SK-N-SH (cell line): ENCODE data around the gene CDIP1. TPM values are rescaled to one million over a fixed set of nuclear protein-coding genes. Genes with fewer than 3 reads are reported as not detected.

Source experiments
- CTCF ChIA-PET: fragments of 300-600, 350-600 bp; formaldehyde crosslinking; extraction: SDS; loops from one replicate; lab custom pipeline; 2021; lab: Yijun Ruan, JAX
- POLR2A ChIA-PET: fragments of 350-600 bp; sonication (Branson Sonifier 250); formaldehyde crosslinking; extraction: SDS; loops from one replicate; lab custom pipeline; 2020; ENCODE audit warnings: antibody characterized with exemption, inconsistent platforms; lab: Yijun Ruan, JAX
- DNase-seq: peaks from one replicate; pipeline ENCODE4 v3.0.0; 2012
- H2AFZ ChIP-seq: fragments of 200-600 bp; sonication (generic); 2 replicates; pipeline ENCODE4 v1.8.1; 2016; ENCODE audit warnings: antibody characterized with exemption, mild to moderate bottlenecking, low read depth
- H3F3A ChIP-seq: fragments of 200-600 bp; sonication (generic); replicated peaks from 2 replicates; pipeline ENCODE3; 2016; ENCODE audit warnings: antibody characterized with exemption, mild to moderate bottlenecking; ENCODE audit not compliant: insufficient read depth
- H3K27ac ChIP-seq, 2 experiments: fragments of 200-500 bp in 1 of 2; fragments of 200-600 bp in 1 of 2; sonication (Bioruptor generic) in 1 of 2; sonication (generic), shearing (Covaris generic) in 1 of 2; 2 replicates each; pipeline versions ENCODE4 v1.5.1 to v1.6.1; 2014 to 2016; ENCODE audit warnings: low read depth in 2 of 2, inconsistent platforms in 1 of 2, low read length in 1 of 2, mild to moderate bottlenecking in 1 of 2, mixed read lengths in 1 of 2
- H3K27me3 ChIP-seq: fragments of 200-600 bp; sonication (generic), shearing (Covaris generic); 2 replicates; pipeline ENCODE4 v1.6.1; 2016; ENCODE audit warnings: mixed run types; ENCODE audit not compliant: insufficient read depth
- H3K36me3 ChIP-seq, 2 experiments: fragments of 200-500 bp in 1 of 2; fragments of 200-600 bp in 1 of 2; sonication (Bioruptor generic) in 1 of 2; sonication (generic) in 1 of 2; replicated peaks in 1 of 2; 2 replicates each; pipeline versions ENCODE3 to v1.5.1; 2014 to 2016; ENCODE audit warnings: low read length in 1 of 2, mild to moderate bottlenecking in 1 of 2; ENCODE audit not compliant: insufficient read depth in 2 of 2, control insufficient read depth in 1 of 2
- H3K4me1 ChIP-seq, 2 experiments: fragments of 200-500 bp in 1 of 2; fragments of 200-600 bp in 1 of 2; sonication (Bioruptor generic) in 1 of 2; sonication (generic), shearing (Covaris generic) in 1 of 2; 2 replicates each; pipeline versions ENCODE4 v1.5.1 to v1.6.1; 2014 to 2016; ENCODE audit warnings: low read depth in 1 of 2, low read length in 1 of 2, mixed run types in 1 of 2; ENCODE audit not compliant: insufficient read depth in 2 of 2, control insufficient read depth in 1 of 2
- H3K4me2 ChIP-seq: fragments of 200-600 bp; sonication (generic), shearing (Covaris generic); 2 replicates; pipeline ENCODE4 v1.6.1; 2017; ENCODE audit warnings: mixed run types
- H3K4me3 ChIP-seq, 2 experiments: fragments of 200-500 bp in 1 of 2; fragments of 200-600 bp in 1 of 2; sonication (Bioruptor generic) in 1 of 2; sonication (generic), shearing (Covaris generic) in 1 of 2; 2 replicates each; pipeline versions ENCODE4 v1.5.1 to v1.8.1; 2014 to 2016; ENCODE audit warnings: low read depth in 2 of 2, inconsistent platforms in 1 of 2, low read length in 1 of 2, mild to moderate bottlenecking in 1 of 2, mixed read lengths in 1 of 2, moderate library complexity in 1 of 2
- H3K79me2 ChIP-seq: fragments of 200-600 bp; sonication (generic); 2 replicates; pipeline ENCODE4 v1.8.1; 2017; ENCODE audit warnings: mild to moderate bottlenecking; ENCODE audit not compliant: insufficient read depth
- H3K9ac ChIP-seq: fragments of 200-600 bp; sonication (generic); 2 replicates; pipeline ENCODE4 v1.6.1; 2017; ENCODE audit warnings: mixed run types
- H3K9me2 ChIP-seq: fragments of 200-600 bp; sonication (generic); 2 replicates; pipeline ENCODE4 v1.6.1; 2017; ENCODE audit warnings: mixed run types
- H3K9me3 ChIP-seq: fragments of 200-600 bp; sonication (generic); 2 replicates; pipeline ENCODE4 v1.6.1; 2017; ENCODE audit warnings: mixed run types, mild to moderate bottlenecking, moderate library complexity
- H4K20me1 ChIP-seq: fragments of 200-600 bp; sonication (generic); 2 replicates; pipeline ENCODE4 v1.6.1; 2017; ENCODE audit warnings: mild to moderate bottlenecking, mixed run types; ENCODE audit not compliant: insufficient read depth
- EP300 ChIP-seq, 2 experiments: IDR thresholded peaks; 2 replicates each; pipeline versions ENCODE4 v1.4.0 to v1.6.1; 2012; ENCODE audit warnings: borderline replicate concordance in 1 of 2, low read depth in 1 of 2, low read length in 1 of 2
- FOSL2 ChIP-seq: IDR thresholded peaks from 2 replicates; pipeline ENCODE4 v1.4.0; 2012; ENCODE audit warnings: low read depth, mild to moderate bottlenecking, moderate library complexity, borderline replicate concordance
- FOXJ3 ChIP-seq: sonication (generic); formaldehyde crosslinking; IDR thresholded peaks from 2 replicates; pipeline ENCODE4 v1.5.1; 2020; ENCODE audit warnings: mild to moderate bottlenecking, missing genetic modification reagents
- FOXM1 ChIP-seq: IDR thresholded peaks from 2 replicates; pipeline ENCODE4 v1.4.0; 2012; ENCODE audit warnings: low read depth, mild to moderate bottlenecking
- GABPA ChIP-seq: IDR thresholded peaks from 2 replicates; pipeline ENCODE4 v1.4.0; 2012; ENCODE audit warnings: low read depth, mild to moderate bottlenecking
- GATA2 ChIP-seq: sonication (generic); formaldehyde crosslinking; IDR thresholded peaks from 2 replicates; pipeline ENCODE4 v1.5.0; 2020; ENCODE audit warnings: mild to moderate bottlenecking, missing genetic modification reagents
- IRF3 ChIP-seq: fragments of 150-350 bp; IDR thresholded peaks from 2 replicates; pipeline ENCODE4 v1.6.1; 2016; ENCODE audit warnings: mild to moderate bottlenecking, low read depth, low read length
- MEF2A ChIP-seq: IDR thresholded peaks from 2 replicates; pipeline ENCODE4 v1.4.0; 2012; ENCODE audit warnings: low read depth, borderline replicate concordance
- MXI1 ChIP-seq: IDR thresholded peaks from 2 replicates; pipeline ENCODE4 v1.6.1; 2012; ENCODE audit warnings: mild to moderate bottlenecking, low read depth, low read length, improper control_type of control experiment
- NFIC ChIP-seq: IDR thresholded peaks from 2 replicates; pipeline ENCODE4 v1.4.0; 2012; ENCODE audit warnings: borderline replicate concordance
- NRF1 ChIP-seq: IDR thresholded peaks from 2 replicates; pipeline ENCODE4 v1.6.1; 2012; ENCODE audit warnings: low read depth, mild to moderate bottlenecking, low read length
- PBX3 ChIP-seq: IDR thresholded peaks from 2 replicates; pipeline ENCODE4; 2012
- POLR2AphosphoS5 ChIP-seq: IDR thresholded peaks from 2 replicates; pipeline ENCODE4 v1.6.1; 2012; ENCODE audit warnings: low read depth, low read length
- RAD21 ChIP-seq: IDR thresholded peaks from 2 replicates; pipeline ENCODE4 v1.6.1; 2012; ENCODE audit warnings: mild to moderate bottlenecking, low read length
- RXRA ChIP-seq: IDR thresholded peaks from 2 replicates; pipeline ENCODE4 v1.4.0; 2012; ENCODE audit warnings: low read depth, mild to moderate bottlenecking, borderline replicate concordance
- SIN3A ChIP-seq: IDR thresholded peaks from 2 replicates; pipeline ENCODE4 v1.6.1; 2012; ENCODE audit warnings: low read depth, mild to moderate bottlenecking, low read length, moderate library complexity, borderline replicate concordance
- TAF1 ChIP-seq: IDR thresholded peaks from 2 replicates; pipeline ENCODE4 v1.6.1; 2012; ENCODE audit warnings: low read depth, mild to moderate bottlenecking, low read length, moderate library complexity, borderline replicate concordance
- USF1 ChIP-seq: IDR thresholded peaks from 2 replicates; pipeline ENCODE4 v1.4.0; 2012; ENCODE audit warnings: low read depth, borderline replicate concordance
- USF2 ChIP-seq: fragments of 150-350 bp; IDR thresholded peaks from 2 replicates; pipeline ENCODE4 v1.6.1; 2017; ENCODE audit warnings: antibody characterized with exemption, low read length, low read depth, borderline replicate concordance
- YY1 ChIP-seq: IDR thresholded peaks from 2 replicates; pipeline ENCODE4 v1.4.0; 2012; ENCODE audit warnings: low read depth, mild to moderate bottlenecking
- ZBTB33 ChIP-seq: IDR thresholded peaks from 2 replicates; pipeline ENCODE4 v1.4.0; 2012; ENCODE audit warnings: low read depth, borderline replicate concordance
- WGBS: methylation state at CpG from one replicate; pipeline ENCODE4 v1.1.6; 2017; ENCODE audit warnings: low lambda C conversion rate; 5-methylcytosine and 5-hydroxymethylcytosine counted together
- polyA plus RNA-seq, 3 experiments: library from polyadenylated mRNA; depleted of rRNA; stranded (reverse); fragments of >200 nt; gene quantifications; 2 replicates each; pipeline ENCODE4 v1.2.3, GENCODE V29; 2012

Gene CDIP1
- polyA plus RNA-seq, 1 of the 3 experiments (the other 2 are of a cell fraction), result 30.2 TPM

- TF ChIP-seq SIN3A, result no peak
- no peak for TF ChIP-seq RXRA
- no peak for TF ChIP-seq MEF2A
Measured at GRCh38 chr16:4550591-4550990, 12.0 kb upstream of the CDIP1 start (continued).

- no peak overlapping the region for H3K9ac ChIP-seq
- H3K79me2 ChIP-seq, result no peaks in the 10 kb centered on the region
- no peaks in the 10 kb centered on the region for H4K20me1 ChIP-seq
- peaks cover 0 to 4% of the 10 kb centered on the region in 2 experiments; a peak in 1 of 4 replicates for H3K4me1 ChIP-seq
- H3K9me2 ChIP-seq, result no peaks in the 10 kb centered on the region
- CTCF ChIA-PET, result interaction anchor here (0.6 to 12.8 kb wide), 28 partner anchors 9 to 408 kb away, joined by 3 to 182 read pairs (median 4); partner anchors contain the start of genes HMOX2, MGRN1, NMRAL1 and UBALD1
- H2AFZ ChIP-seq, result no peak overlapping the region
- H3K4me3 ChIP-seq, result no peak overlapping the region
- WGBS, result 69% methylated on average over 13 of the region's 13 CpGs
- no peak overlapping the region for H3K27ac ChIP-seq
- H3K27me3 ChIP-seq, result no peaks in the 10 kb centered on the region
- no peak for TF ChIP-seq FOXM1
- TF ChIP-seq SIN3A, result no peak
- TF ChIP-seq USF2, result no peak
- TF ChIP-seq YY1, result no peak
- no peak for TF ChIP-seq IRF3
- no peak for TF ChIP-seq NRF1
- no peak for TF ChIP-seq FOSL2
- no peak for TF ChIP-seq TAF1
- no peak for TF ChIP-seq GATA2
- TF ChIP-seq FOXJ3 (CRISPR knock-in tag), result no peak
- TF ChIP-seq POLR2AphosphoS5, result no peak
- TF ChIP-seq PBX3, result no peak
- TF ChIP-seq NFIC, result no peak
- TF ChIP-seq RAD21, result no peak
- TF ChIP-seq MXI1, result no peak
- TF ChIP-seq EP300 (IDR thresholded peaks at IDR 0.05; ENCODE audit: borderline replicate concordance in 1 of 2, low read depth in 1 of 2, low read length in 1 of 2), result no peak
- TF ChIP-seq GABPA, result no peak
- TF ChIP-seq USF1, result no peak
- no peak for TF ChIP-seq ZBTB33
- TF ChIP-seq, all 33 proteins: peak for 0
- Histone ChIP-seq H3K4me2 (no peak overlapping the region), H3K36me3 (no peaks in the 10 kb centered on the region), H3K9me3 (no peaks in the 10 kb centered on the region), H3F3A (no peaks in the 10 kb centered on the region)
- no peak for DNase-seq
- POLR2A ChIA-PET, result no interaction called here
Measured at GRCh38 chr16:4548124-4548523, 9.6 kb upstream of the CDIP1 start.
